Stimulated activated CD8-positive, alpha-beta memory T cell treated with anti-CD3 and anti-CD28 coated beads, Interleukin-12 subunit alpha, Interleukin-12 subunit beta, amount 100 ng/mL, for 24 hours (primary cell): Measurements from ENCODE around the gene ERC1.
"Not testable (repeated sequence)": the region's sequence is repeated elsewhere in the genome, so short reads cannot be mapped to it uniquely, and the experiment has no call there.

Experiments used
- DNase-seq: peaks from one replicate; pipeline ENCODE4 v3.0.0-alpha.2; 2020; ENCODE audit errors: extremely low read depth

Gene ERC1

DNA sequence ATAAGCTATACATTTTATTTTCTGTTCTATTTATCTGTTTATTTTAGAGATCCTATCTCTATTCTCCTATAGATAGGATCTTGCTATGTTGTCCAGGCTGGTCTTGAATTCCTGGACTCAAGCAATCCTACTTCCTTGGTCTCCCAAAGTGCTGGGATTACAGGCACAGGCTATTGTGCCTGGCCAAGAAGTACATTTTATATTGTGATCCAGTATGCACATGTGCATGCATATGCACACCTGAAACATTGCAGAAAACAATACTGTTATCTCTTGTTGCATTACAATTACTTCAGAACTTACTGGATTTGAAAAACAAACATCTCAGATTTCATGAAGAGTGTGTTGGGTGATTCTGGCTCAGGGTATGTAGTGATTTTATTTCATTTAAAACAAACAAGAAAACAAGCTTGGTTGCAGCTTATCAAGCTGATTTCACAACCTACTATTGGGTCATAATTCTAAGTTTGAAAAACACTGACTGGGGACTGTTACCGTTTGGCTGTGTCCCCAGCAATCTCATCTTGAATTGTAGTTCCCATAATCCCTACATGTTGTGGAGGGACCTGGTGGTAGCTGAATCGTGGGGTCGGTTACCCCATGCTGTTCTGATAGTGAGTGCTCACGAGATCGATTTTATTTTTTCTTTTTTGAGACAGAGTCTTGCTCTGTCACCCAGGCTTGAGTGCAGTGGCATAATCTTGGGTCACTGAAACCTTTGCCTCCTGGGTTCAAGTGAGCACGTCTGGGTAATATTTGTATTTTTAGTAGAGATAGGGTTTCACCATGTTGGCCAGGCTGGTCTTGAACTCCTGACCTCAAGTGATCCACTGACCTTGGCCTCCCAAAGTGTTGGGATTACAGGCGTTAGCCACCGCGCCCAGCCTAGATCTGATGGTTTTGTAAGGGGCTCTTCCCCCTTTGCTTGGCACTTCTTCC, 31.3 kb downstream of the ERC1 start:
- DNase-seq = no peak

DNA sequence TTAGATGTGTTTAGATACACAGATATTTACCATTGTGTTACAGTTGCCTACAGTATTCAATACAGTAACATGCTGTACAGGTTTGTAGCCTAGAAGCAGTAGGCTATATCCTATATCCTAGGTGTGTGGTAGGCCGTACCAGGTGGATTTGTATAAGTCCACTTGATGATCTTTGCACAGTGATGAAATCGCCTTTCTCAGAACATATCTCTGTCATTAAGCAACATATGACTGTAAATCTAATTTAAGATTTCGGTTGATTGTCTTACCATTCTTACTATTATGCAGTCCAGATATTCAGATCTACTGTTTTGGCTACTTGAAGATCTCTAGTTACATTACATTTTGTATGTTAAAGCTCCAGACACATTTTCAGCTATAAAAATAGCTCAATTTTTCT, 39.8 kb downstream of the ERC1 start:
- no peak for DNase-seq

- no peak for DNase-seq
Observed at GRCh38 chr12:1034243-1034642, 43.2 kb downstream of the ERC1 start.

DNA sequence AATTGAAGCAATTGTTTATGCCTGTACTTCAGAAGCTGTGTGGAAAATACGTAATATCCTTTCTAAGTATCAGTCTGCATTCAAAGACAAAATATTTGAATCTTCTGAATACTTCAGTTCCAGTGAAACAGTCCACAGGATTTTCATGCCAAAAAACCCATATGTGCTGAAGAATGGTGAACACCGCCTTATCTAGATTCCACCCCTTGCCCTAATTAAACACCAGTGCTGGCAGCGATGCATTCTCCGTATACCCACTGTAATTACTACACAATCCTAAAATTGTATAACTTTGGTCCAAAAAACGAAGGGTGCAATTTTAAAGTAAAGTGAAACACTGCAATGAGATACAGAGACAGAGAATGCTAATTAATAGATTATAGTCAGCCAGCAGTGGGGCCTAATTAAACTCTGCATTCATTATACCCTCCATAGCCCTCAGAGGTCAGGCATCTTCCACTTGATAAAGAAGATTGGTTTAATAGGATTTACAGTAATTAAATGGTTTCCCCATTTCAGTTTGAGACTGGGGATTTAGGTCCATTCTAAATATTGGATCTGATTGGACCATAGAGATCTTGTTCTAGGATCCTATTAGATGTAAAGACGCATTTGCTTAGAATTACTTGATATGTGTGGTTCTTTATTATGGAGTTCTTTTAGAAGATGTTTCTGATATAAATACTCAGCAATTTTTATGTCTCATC, 43.9 kb downstream of the ERC1 start:
- no peak for DNase-seq

GRCh38 chr12:1041478-1041877, 50.5 kb downstream of the ERC1 start:
- DNase-seq = no peak

GRCh38 chr12:1044199-1044598, 53.2 kb downstream of the ERC1 start:
- no peak for DNase-seq

DNA sequence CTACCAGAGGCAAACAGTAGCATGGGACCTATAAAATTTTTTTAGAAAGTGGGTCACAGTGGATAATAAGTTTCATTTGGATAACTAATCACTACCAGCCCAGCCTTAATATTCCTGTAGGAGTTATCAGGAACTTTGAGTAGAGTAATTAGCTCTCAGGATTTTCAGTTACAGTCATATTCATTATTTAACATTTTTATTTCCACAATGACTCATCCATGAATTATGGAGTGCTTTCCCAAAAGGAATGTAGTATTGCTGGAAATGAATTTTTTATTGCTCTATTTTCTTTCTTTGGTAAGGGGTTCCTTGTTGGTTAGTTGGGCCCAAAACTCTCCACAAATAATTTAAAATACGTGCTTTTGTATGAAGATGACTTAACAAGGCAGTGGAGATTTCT, 53.7 kb downstream of the ERC1 start:
- no peak for DNase-seq

DNA sequence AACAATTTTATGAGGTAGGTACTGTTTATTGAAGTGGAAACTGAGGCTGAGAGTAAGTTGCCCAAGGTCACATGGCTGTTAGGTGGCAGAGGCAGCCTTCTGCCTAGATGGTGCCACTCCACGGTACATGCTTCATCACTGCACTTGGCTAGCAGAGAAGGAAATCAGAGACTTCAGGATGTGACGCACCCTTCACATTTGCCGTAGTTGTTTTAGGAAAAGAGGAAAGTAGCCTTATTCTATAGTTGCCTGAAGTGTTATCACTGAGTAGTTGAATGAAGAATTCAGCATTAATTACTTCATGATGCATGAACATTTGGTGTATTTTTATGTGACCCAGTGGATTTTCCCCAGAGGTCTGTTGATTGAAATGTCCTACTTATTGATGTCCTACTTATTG, 55.7 kb downstream of the ERC1 start:
- DNase-seq = no peak

DNA sequence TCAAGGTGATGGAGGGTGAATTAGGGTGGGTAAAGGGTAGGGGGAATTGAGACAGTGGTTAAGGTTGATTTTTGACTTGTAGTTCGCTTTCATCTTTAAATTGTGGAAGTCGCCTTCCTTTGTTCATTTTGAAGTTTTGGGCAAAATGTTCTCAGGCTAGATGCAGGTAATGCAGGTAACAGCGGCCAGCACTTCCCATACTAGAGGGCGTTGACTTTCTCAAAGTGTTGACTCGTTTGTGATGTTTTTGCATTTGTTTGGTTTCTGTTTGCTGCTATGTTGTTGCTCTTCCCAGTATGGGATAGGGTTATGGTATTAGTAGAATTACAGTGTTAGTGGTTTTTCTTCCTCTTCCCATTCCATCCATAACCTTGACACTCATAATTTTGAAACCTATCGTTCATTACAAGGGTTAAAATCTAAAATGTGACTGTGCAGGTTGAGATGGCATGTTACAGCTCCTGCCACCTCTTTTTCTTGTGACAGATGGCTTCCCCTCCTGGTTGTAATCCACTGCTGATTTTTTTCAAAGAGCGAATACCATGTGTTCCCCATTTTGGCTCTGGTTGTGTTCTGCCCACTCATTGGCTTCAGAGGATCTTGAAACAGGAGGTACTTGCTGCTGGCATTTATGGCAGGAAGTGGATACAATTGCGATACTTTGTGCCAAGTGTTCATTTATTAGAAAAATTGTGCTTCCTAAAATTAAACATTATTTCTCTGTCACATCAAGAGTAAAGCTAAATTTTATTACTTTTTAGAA, 57.1 kb downstream of the ERC1 start:
- DNase-seq = no peak

- no peak for DNase-seq
Observed at GRCh38 chr12:1050059-1050707, 59.2 kb downstream of the ERC1 start.

GRCh38 chr12:1051672-1052071, 60.6 kb downstream of the ERC1 start:
- DNase-seq = not testable (repeated sequence)

DNA sequence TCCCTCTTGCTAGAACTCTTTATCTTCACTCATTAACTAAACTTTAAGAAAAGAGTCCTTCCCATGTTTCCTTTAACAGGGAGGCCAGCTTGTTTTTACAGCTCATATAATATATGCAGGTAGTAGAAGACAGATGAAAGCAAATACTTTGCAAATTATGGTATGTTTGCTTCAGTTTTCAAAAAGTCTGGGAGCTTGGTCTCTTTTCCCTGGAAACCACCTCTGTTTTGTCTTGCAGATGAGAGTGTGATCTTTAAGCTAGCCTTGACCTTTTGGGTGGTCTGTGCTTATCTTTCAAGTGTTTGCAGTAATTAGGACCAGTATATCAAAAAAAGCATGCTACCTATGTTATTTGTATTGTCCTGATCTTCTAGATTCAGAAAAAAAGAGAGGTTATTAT, 62.7 kb downstream of the ERC1 start:
- DNase-seq = no peak

- no peak for DNase-seq
Observed at GRCh38 chr12:1054117-1054870, 63.3 kb downstream of the ERC1 start.

DNA sequence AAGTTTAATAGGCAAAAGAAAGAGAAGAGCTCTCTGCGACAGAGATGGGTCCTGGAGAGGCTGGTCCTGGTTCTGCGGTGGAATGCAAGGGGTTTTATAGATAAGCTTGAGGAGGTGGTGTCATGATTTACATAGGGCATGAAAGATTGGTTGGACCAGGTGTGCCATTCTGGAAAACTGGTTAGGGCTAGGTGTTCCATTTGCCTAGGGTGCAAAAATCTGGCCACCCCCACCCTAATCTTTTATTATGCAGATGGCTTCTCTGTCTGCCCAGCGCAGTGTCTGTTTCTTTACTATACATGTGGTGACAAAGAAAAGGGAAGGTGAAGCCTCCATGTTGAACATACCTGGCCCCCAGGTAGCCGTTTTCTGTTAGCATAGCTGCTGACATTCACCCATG, 65.4 kb downstream of the ERC1 start:
- no peak for DNase-seq

DNA sequence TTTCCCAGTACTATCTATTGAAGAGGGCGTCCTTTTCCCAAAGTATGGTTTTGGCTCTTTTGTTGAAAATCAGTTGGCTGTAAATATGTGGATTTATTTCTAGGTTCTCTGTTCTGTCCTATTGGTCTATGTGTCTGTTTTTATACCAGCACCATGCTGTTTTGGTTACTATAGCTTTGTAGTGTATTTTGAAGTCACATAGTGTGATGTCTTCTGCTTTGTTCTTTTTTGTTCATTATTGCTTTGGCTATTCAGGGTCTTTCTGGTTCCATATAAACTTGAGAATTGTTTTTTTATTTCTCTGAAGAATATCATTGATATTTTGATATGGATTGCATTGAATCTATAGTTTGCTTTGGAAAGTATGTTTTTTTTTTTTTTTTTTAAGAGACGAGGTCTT, 67.4 kb downstream of the ERC1 start:
- DNase-seq = no peak

GRCh38 chr12:1059162-1059561, 68.1 kb downstream of the ERC1 start:
- no peak for DNase-seq

- no peak for DNase-seq
Observed at GRCh38 chr12:1063852-1064251, 72.8 kb downstream of the ERC1 start.

DNA sequence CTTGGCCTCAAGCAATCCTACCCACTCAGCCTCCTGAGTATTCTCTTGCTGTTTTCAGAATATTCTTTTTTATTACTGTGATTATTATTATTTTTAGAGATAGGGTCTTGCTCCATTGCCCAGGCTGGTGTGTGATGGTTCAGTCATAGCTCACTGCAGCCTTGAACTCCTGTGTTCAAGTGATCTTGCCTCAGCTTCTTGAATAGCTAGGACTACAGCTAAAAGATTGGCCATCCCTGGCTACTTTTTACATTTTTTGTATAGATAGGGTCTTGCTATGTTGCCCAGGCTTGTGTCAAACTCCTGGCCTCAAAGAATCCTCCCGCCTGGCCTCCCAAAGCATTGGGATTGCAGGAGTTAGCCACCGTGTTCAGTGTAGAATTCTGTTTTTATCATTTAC, 73.3 kb downstream of the ERC1 start:
- no peak for DNase-seq

GRCh38 chr12:1065629-1066028, 74.6 kb downstream of the ERC1 start:
- DNase-seq = no peak

DNA sequence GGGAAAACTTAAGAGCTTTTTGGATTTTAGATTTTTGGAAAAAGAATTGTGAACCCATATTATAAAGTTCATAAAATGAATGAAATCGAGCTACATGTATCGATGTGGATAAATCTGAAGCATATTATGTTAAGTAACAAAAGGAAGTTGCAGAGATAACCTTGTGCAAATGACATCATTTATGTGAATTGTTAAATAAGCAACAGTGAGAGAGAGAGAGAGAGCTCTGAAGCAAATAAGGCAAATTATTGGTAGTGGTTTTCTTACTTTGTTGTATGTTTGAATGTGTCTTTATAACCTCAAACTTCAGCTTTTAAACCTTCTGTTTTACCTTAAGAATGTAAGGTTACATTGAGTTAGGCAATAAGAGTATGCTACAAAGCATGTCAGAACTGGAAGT, 78.8 kb downstream of the ERC1 start:
- DNase-seq = no peak

DNA sequence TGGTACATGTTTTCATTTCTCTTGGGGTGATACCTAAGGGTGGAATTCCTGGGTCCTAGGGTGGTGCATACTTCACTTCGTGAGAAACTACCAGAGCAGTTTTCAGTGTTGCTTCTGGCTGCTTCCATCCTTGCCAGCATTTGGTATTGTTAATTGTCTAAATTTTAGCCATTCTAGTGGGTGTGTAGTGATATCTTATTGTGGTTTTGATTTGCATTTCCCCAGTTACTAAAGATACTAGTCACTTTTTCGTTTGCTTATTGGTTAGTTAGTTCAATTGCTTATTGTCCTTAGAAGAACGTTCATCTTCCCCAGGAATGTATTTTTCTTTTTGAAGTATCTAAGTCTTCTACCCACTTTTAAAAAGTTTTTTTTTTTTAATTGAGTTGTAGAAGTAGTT, 80.2 kb downstream of the ERC1 start:
- no peak for DNase-seq
